ACC112 (cell line): ENCODE measurements around the gene HOXA4.
A peak's percentile ranks its signal among the peaks of the same experiment; 100 is the strongest.

ENCODE experiments used
- H2AFZ ChIP-seq: fragments of 200-600 bp; sonication (generic); one replicate; pipeline ENCODE4 v1.6.0; 2017; ENCODE audit warnings: antibody characterized with exemption, low read length; ENCODE audit not compliant: unreplicated experiment
- H3K27ac ChIP-seq: fragments of 200-600 bp; sonication (generic); 2 replicates; pipeline ENCODE4 v1.5.1; 2014; ENCODE audit warnings: low read depth, mild to moderate bottlenecking, antibody characterized with exemption, low read length, moderate library complexity
- H3K27me3 ChIP-seq: fragments of 200-600 bp; sonication (generic); 2 replicates; pipeline ENCODE4 v1.6.1; 2014; ENCODE audit warnings: mild to moderate bottlenecking, antibody characterized with exemption, low read length, moderate library complexity, mixed read lengths; ENCODE audit not compliant: insufficient read depth
- H3K36me3 ChIP-seq: fragments of 200-600 bp; sonication (generic); 2 replicates; pipeline ENCODE4 v1.6.1; 2016; ENCODE audit warnings: mild to moderate bottlenecking, antibody characterized with exemption, low read length, moderate library complexity, mixed read lengths; ENCODE audit not compliant: insufficient read depth
- H3K4me1 ChIP-seq: fragments of 200-600 bp; sonication (generic); one replicate; pipeline ENCODE4 v1.6.1; 2016; ENCODE audit warnings: low read length, mixed read lengths; ENCODE audit not compliant: insufficient read depth, unreplicated experiment, control insufficient read depth
- H3K4me3 ChIP-seq: fragments of 200-600 bp; sonication (generic); 2 replicates; pipeline ENCODE4 v1.5.1; 2014; ENCODE audit warnings: mild to moderate bottlenecking, low read depth, low read length
- H3K79me2 ChIP-seq: fragments of 200-600 bp; sonication (generic); one replicate; pipeline ENCODE4 v1.6.0; 2016; ENCODE audit warnings: low read length; ENCODE audit not compliant: control insufficient read depth, unreplicated experiment, insufficient read depth

The HOXA4 gene

DNA sequence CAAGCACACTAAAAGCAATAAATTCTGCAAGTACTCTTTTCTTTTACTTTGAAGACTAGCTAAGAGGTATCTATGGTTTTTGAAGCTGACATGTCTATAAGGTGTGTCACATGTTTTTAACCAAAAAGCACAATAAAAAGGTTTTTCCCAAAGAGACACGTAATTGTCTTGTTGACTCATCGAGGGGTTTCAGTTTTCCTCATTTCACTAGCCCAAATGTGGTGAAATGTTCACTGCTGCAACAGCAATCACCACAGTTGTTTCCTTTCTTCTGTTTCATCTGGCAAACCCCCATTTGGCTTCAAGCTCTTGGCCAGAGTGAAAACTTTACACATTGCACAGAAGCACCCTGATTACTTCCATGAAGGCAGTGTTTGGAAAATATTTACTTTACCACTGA is 3.8 kb upstream of the HOXA4 start:
- no peaks in the 10 kb centered on the region for H3K36me3 ChIP-seq
- H3K4me3 ChIP-seq: no peak overlapping the region
- peaks cover 8% of the 10 kb centered on the region for H3K4me1 ChIP-seq
- H3K79me2 ChIP-seq: no peaks in the 10 kb centered on the region
- H2AFZ ChIP-seq: no peak overlapping the region
- H3K27me3 ChIP-seq: peaks cover 98% of the 10 kb centered on the region
- no peak overlapping the region for H3K27ac ChIP-seq

DNA sequence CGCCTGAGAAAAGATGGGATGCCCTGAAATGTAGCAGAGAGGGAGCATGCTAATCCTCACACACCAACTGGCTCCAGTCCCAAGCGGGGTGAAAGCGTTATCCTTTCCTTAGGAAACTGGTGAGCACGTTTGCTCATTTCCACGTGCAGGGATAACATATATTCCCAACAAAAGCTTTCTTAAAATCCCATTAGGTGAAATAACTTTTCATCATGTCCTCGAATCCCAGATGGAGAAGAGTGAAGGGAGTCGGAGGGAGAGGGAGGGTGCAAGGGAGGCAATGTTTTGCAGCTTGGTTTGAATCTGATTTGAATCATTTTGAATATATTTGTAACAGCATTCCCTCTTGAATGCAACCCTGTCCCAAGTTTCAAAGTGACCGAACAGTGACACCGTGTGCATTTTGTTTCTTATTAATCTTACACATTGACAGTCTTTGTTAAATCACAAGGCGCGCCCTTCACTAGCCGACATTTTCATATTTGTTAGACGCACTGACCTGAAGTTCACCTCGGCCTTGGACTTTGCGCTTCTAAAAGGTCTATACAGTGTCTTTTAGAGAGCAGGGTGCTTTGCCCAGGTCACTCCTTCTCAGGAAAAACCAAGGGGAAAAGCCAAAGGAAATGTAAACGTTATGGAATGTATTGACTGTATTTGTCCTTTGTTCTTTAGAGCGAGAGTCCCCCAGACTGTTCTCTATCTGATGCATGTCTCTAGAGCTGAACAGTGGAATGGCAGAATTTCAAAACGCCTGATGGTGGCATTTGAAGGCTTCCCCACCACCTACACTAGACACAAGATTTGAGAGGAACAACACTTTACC is 3.1 kb upstream of the HOXA4 start:
- no peak overlapping the region for H3K27ac ChIP-seq
- no peak overlapping the region for H2AFZ ChIP-seq
- peaks cover 98% of the 10 kb centered on the region for H3K27me3 ChIP-seq
- no peak overlapping the region for H3K4me3 ChIP-seq
- H3K79me2 ChIP-seq: no peaks in the 10 kb centered on the region
- H3K4me1 ChIP-seq: peaks cover 8% of the 10 kb centered on the region
- H3K36me3 ChIP-seq: no peaks in the 10 kb centered on the region

DNA sequence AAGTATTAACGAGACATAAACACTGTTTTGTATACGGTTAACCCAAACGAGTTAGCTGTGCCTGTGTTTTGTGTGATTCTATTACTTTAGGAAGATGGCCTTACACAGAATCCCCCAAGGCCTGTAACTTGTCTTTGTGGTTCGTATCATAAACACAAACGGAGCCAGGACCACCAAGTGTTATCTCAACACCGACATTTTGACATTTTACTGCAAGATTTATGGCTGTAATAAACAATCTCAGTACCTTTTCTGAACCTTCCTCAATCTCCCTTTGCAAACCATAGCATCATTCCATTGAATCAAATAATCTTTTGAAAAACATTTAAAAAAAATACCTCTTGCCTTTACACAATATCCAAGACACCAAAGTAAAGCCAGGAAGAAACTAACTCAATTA is 2.4 kb upstream of the HOXA4 start:
- H3K79me2 ChIP-seq: no peaks in the 10 kb centered on the region
- no peak overlapping the region for H3K27ac ChIP-seq
- peaks cover 8% of the 10 kb centered on the region for H3K4me1 ChIP-seq
- peaks cover 98% of the 10 kb centered on the region for H3K27me3 ChIP-seq
- no peak overlapping the region for H3K4me3 ChIP-seq
- H2AFZ ChIP-seq: no peak overlapping the region
- no peaks in the 10 kb centered on the region for H3K36me3 ChIP-seq

DNA sequence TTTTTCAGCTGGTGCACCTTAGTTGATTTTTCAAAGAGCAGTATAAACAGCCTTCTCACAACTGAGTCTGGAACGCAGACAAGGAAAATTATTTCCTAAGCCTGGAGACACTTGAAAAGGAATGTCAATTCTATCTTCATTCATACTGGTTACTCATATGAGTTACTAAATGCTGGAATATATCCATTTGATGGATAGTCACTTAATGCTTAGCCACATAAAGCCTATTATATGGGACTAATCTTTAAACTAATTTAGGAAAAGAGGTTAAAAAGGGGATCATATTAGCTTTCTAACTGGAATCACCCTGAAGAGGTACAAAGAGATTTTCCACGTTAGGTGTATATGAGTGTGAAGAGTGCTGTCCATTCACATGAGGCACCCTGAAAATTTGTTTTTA is 1.7 kb upstream of the HOXA4 start:
- H3K27me3 ChIP-seq: peaks cover 98% of the 10 kb centered on the region
- H3K79me2 ChIP-seq: no peaks in the 10 kb centered on the region
- peaks cover 8% of the 10 kb centered on the region for H3K4me1 ChIP-seq

DNA sequence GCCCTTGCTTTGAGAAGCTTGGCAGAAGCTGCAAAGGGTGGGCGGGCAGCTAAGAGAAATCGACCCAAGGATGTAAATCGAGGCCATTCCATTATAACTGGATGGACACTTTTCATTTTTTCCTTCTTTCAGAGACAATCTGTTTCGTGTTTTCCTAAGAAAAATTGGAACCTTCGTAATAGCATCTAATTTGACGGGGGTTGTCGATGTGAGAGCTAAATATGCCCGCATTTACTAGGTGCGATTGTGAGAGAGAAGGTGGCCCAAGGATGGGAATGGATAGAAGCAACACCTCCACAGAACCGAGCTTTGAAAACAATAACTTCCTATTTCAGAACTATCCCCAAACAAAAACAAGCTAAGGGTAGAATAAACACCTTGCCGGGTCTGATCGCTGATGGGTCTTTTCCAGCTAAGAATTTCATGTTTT is 848 bp upstream of the HOXA4 start:
- Histone ChIP-seq H3K27me3 (peaks cover 98% of the 10 kb centered on the region), H3K27ac (no peak overlapping the region), H2AFZ (no peak overlapping the region), H3K79me2 (no peaks in the 10 kb centered on the region), H3K4me3 (peak overlapping the region; percentile 68), H3K36me3 (no peaks in the 10 kb centered on the region), H3K4me1 (peaks cover 8% of the 10 kb centered on the region)

More for the DNA sequence above, 1.7 kb upstream of the HOXA4 start:
- Histone ChIP-seq H3K27ac (no peak overlapping the region), H3K4me3 (no peak overlapping the region), H2AFZ (no peak overlapping the region), H3K36me3 (no peaks in the 10 kb centered on the region)

DNA sequence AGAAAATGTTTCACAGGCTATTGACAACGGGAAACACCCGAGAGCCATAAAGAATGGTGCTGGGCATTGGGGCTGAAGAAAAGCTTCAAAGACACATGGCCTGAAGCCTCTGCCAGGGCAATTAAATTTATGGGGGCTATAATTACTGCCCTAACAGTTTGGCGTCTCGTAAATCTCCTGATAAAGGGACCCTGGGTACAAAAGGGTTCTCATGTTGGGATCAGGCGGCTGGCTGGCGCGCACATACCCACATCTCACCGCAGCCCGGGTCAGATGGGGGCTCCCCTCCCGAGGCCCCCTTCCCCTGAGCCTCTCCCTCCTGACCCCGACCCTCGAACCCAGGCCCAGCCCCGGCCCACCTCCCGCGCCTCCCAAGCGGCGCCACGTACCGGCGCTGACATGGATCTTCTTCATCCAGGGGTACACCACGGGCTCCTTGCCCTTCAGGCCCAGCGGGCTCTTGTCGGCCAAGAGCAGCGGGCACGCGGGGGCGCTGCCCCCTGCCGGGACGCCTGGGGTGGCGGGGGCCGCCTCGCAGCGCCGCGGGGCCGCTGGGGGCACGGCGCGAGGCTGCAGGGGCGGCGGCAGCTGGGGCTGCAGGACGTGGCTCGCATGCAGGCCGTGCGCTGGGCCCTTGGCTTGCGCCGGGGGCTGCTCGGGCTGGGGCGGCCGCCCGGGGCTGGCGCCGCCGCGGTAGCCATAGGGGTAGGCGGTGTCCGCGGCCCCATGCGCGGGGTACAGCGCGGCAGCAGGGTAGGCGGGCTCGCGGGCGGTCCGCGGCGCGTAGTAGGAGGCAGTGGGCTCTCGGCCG is 623 bp downstream of the HOXA4 start:
- Histone ChIP-seq H2AFZ (no peak overlapping the region), H3K4me3 (peak overlapping the region; percentile 68; the same call in 1 of the 2 replicates), H3K27me3 (peaks cover 98% of the 10 kb centered on the region), H3K36me3 (no peaks in the 10 kb centered on the region), H3K4me1 (no peaks in the 10 kb centered on the region), H3K79me2 (no peaks in the 10 kb centered on the region), H3K27ac (no peak overlapping the region)

DNA sequence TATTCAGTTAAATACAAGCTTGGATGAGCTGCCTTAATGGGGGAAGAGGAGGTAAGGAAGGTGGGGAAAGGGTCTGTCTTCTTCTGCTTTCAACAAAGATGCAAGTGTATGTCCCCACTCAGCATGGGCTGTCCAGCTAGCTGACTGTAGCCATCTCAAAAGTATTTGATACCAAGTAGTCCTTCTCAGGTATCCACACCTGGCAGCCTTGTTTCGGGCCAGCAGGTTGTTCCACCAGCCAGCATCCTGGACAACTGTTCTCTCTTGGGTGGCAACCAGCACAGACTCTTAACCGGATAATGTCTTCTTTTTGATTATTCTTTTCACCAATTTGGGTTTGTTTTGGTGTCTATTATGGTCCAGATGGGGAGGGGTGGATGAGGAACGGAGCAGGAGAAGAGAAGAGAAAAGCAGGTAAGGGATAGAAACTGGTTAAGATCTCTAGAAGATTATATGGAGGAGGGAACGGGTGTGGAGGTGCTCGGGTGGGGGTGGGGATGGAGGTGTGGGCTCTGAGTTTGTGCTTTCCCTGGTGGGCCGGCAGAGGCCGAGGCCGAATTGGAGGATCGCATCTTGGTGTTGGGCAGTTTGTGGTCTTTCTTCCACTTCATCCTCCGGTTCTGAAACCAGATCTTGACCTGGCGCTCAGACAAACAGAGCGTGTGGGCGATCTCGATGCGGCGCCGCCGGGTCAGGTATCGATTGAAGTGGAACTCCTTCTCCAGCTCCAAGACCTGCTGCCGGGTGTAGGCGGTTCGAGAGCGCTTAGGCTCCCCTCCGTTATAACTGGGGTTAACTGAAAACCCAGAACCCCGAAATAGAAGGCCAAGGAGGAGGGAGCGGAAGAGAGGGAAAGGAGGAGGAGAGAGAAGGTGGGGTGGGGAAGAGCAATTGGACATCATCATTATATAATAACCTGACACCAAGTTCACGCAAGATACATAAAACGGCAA is 1.5 kb downstream of the HOXA4 start:
- H3K27me3 ChIP-seq: peaks cover 98% of the 10 kb centered on the region

DNA sequence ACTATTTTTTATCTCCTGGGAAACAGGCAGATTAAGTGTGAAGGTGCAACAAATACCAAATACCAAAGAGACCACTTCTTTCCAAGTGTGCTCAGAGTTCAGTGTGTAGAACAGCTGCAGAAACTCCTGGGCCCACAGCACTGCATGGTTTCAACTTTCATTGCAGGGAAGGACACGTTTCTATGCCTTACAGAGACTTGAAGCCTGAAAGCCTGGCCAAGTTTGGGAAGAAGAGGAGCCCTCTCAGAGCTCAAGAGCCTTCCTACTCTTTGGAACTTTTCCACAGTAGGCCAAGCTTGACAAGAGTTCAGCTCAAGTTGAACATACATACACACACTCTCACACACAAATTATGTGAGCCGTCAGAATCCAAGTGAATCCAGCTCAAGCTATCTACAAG is 2.5 kb downstream of the HOXA4 start:
- no peak overlapping the region for H3K27ac ChIP-seq
- H3K4me1 ChIP-seq: peaks cover 4% of the 10 kb centered on the region
- no peaks in the 10 kb centered on the region for H3K79me2 ChIP-seq
- H3K27me3 ChIP-seq: peaks cover 98% of the 10 kb centered on the region
- no peak overlapping the region for H3K4me3 ChIP-seq
- no peak overlapping the region for H2AFZ ChIP-seq
- no peaks in the 10 kb centered on the region for H3K36me3 ChIP-seq

More for the DNA sequence above, 1.5 kb downstream of the HOXA4 start:
- no peak overlapping the region for H3K4me3 ChIP-seq
- H3K79me2 ChIP-seq: no peaks in the 10 kb centered on the region
- H3K36me3 ChIP-seq: no peaks in the 10 kb centered on the region
- H2AFZ ChIP-seq: no peak overlapping the region
- H3K27ac ChIP-seq: no peak overlapping the region
- no peaks in the 10 kb centered on the region for H3K4me1 ChIP-seq

DNA sequence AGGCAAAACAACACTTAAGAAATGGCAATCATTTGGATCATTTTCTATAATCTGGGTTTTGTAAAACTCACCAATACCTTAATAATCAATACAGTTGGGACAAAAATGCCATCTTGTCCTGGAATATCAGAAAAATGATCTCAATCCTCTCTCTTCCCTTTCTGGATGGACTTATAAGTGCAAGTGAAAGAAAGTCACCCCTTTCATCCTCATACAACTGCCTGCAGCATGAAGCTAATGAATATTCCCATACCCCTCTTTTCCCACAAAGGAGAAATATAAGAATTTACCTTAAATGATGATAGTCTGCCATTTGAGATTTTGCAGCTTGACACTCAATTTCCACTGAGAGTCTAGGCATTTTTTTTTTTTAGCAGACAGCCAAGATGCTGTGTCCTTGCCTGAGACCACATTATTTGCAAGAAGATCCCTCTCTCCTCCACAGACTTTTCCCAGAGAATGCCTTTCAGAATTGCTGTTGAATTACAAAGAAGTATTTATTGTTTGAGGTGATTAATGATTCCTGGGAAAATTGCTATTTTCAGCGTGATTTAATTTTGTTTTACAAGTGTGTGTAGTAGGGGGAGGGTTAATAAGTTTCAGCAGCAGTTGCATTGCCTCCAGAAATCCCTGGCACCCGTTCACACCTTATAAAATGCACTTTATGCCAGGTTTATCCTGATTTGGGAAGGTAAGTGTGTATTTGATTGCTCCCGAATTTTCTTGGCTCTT is 3.8 kb downstream of the HOXA4 start:
- H3K4me3 ChIP-seq: no peak overlapping the region
- H2AFZ ChIP-seq: no peak overlapping the region
- H3K27me3 ChIP-seq: peaks cover 98% of the 10 kb centered on the region
- H3K36me3 ChIP-seq: no peaks in the 10 kb centered on the region
- H3K4me1 ChIP-seq: peaks cover 4% of the 10 kb centered on the region
- H3K79me2 ChIP-seq: no peaks in the 10 kb centered on the region
- H3K27ac ChIP-seq: no peak overlapping the region

DNA sequence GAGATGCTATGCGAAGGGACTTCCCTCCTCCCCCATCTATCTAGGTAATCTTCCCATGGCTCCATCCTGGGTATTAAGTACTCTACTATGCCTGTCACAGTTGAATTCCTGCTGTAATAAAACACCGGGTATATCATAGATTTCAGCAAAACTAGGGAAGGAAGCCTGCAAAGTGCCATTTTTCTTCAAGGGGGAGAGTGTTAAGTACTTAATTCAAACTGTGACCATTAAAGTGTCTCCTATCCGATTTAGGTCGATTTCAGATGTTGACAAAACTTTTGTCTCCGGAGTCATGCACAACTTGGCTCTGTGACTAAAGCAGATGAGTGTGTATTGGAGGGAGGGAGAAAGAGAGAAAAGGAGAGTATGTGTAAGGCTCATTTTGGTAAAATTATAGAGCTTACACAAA is 4.6 kb downstream of the HOXA4 start:
- peaks cover 98% of the 10 kb centered on the region for H3K27me3 ChIP-seq
- peaks cover 4% of the 10 kb centered on the region for H3K4me1 ChIP-seq
- H3K4me3 ChIP-seq: no peak overlapping the region
- no peak overlapping the region for H3K27ac ChIP-seq
- H3K79me2 ChIP-seq: no peaks in the 10 kb centered on the region
- no peak overlapping the region for H2AFZ ChIP-seq
- H3K36me3 ChIP-seq: no peaks in the 10 kb centered on the region
